ENCODE measurements around the gene FZD1. TPM values are rescaled to one million over a fixed set of nuclear protein-coding genes. Genes with fewer than 3 reads are reported as not detected.

Gene FZD1
- total RNA-seq, 1 donor from 2014 or later, result 16.5 TPM

DNA sequence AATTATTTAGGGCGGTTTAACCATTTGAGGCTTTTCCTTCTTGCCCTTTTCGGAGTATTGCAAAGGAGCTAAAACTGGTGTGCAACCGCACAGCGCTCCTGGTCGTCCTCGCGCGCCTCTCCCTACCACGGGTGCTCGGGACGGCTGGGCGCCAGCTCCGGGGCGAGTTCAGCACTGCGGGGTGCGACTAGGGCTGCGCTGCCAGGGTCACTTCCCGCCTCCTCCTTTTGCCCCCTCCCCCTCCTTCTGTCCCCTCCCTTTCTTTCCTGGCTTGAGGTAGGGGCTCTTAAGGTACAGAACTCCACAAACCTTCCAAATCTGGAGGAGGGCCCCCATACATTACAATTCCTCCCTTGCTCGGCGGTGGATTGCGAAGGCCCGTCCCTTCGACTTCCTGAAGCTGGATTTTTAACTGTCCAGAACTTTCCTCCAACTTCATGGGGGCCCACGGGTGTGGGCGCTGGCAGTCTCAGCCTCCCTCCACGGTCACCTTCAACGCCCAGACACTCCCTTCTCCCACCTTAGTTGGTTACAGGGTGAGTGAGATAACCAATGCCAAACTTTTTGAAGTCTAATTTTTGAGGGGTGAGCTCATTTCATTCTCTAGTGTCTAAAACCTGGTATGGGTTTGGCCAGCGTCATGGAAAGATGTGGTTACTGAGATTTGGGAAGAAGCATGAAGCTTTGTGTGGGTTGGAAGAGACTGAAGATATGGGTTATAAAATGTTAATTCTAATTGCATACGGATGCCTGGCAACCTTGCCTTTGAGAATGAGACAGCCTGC is 3.1 kb downstream of the FZD1 start:
- TF ChIP-seq CTCF (IDR thresholded peaks at IDR 0.05), result no peak
- TF ChIP-seq POLR2AphosphoS5 (IDR thresholded peaks at IDR 0.05; ENCODE audit: insufficient read depth in 1 of 2, low read depth in 1 of 2), result peak in 1 of 2 donors; percentile 7
- Histone ChIP-seq H3K9me3 (no peaks in the 10 kb centered on the region), H3K27ac (peak overlapping the region; percentile 97), H3K4me1 (peaks cover 55% of the 10 kb centered on the region), H3K36me3 (no peaks in the 10 kb centered on the region), H3K27me3 (no peaks in the 10 kb centered on the region), H3K4me3 (peak overlapping the region; percentile 78 to 84)
- DNase-seq (ENCODE audit: extremely low spot score in 2 of 2), result no peak
- intact Hi-C loops (cut with DNase I), result no loop called here

- intact Hi-C loops (cut with DNase I), result no loop called here
- Histone ChIP-seq H3K9me3 (no peaks in the 10 kb centered on the region), H3K4me1 (peaks cover 44% of the 10 kb centered on the region), H3K36me3 (no peaks in the 10 kb centered on the region), H3K27me3 (no peaks in the 10 kb centered on the region), H3K4me3 (no peak overlapping the region), H3K27ac (no peak overlapping the region)
- no peak for DNase-seq (ENCODE audit: extremely low spot score in 2 of 2)
- TF ChIP-seq CTCF (IDR thresholded peaks at IDR 0.05) (no peak), POLR2AphosphoS5 (IDR thresholded peaks at IDR 0.05; ENCODE audit: insufficient read depth in 1 of 2, low read depth in 1 of 2) (no peak), POLR2A (IDR thresholded peaks at IDR 0.05) (no peak)
These were observed 6.1 kb downstream of the FZD1 start for GRCh38 chr7:91270372-91270771.

GRCh38 chr7:91276909-91277308 is 12.7 kb downstream of the FZD1 start:
- Histone ChIP-seq H3K4me3 (no peak overlapping the region), H3K4me1 (no peaks in the 10 kb centered on the region), H3K36me3 (no peaks in the 10 kb centered on the region), H3K9me3 (no peaks in the 10 kb centered on the region), H3K27ac (no peak overlapping the region), H3K27me3 (no peaks in the 10 kb centered on the region)
- TF ChIP-seq POLR2AphosphoS5 (IDR thresholded peaks at IDR 0.05; ENCODE audit: insufficient read depth in 1 of 2, low read depth in 1 of 2) (no peak), CTCF (IDR thresholded peaks at IDR 0.05) (no peak), POLR2A (IDR thresholded peaks at IDR 0.05) (no peak)
- intact Hi-C loops (cut with DNase I), result no loop called here
- no peak for DNase-seq (ENCODE audit: extremely low spot score in 2 of 2)

- Histone ChIP-seq H3K27me3 (no peaks in the 10 kb centered on the region), H3K4me3 (no peak overlapping the region), H3K36me3 (no peaks in the 10 kb centered on the region), H3K27ac (no peak overlapping the region), H3K9me3 (no peaks in the 10 kb centered on the region), H3K4me1 (no peaks in the 10 kb centered on the region)
- no peak for DNase-seq (ENCODE audit: extremely low spot score in 2 of 2)
- intact Hi-C loops (cut with DNase I), result no loop called here
- no peak for TF ChIP-seq POLR2AphosphoS5 (IDR thresholded peaks at IDR 0.05; ENCODE audit: insufficient read depth in 1 of 2, low read depth in 1 of 2)
- TF ChIP-seq CTCF (IDR thresholded peaks at IDR 0.05), result no peak
- TF ChIP-seq POLR2A (IDR thresholded peaks at IDR 0.05), result no peak
These were observed 16.0 kb downstream of the FZD1 start for GRCh38 chr7:91280185-91280584.

- no peaks in the 10 kb centered on the region for H3K4me1 ChIP-seq
- H3K27me3 ChIP-seq, result no peaks in the 10 kb centered on the region
- no peak overlapping the region for H3K4me3 ChIP-seq
- TF ChIP-seq CTCF (IDR thresholded peaks at IDR 0.05) (no peak), POLR2AphosphoS5 (IDR thresholded peaks at IDR 0.05; ENCODE audit: insufficient read depth in 1 of 2, low read depth in 1 of 2) (no peak), POLR2A (IDR thresholded peaks at IDR 0.05) (no peak)
- H3K9me3 ChIP-seq, result no peaks in the 10 kb centered on the region
- H3K27ac ChIP-seq, result no peak overlapping the region
- no peak for DNase-seq (ENCODE audit: extremely low spot score in 2 of 2)
- H3K36me3 ChIP-seq, result no peaks in the 10 kb centered on the region
- intact Hi-C loops (cut with DNase I), result no loop called here
These were observed 16.4 kb downstream of the FZD1 start for GRCh38 chr7:91280604-91281003.

Measured in vagina (tissue), 2 donors.